Measurements from ENCODE around the gene RIOK3. TPM values are rescaled to one million over a fixed set of nuclear protein-coding genes. Genes with fewer than 3 reads are reported as not detected.

Gene RIOK3, protein sequence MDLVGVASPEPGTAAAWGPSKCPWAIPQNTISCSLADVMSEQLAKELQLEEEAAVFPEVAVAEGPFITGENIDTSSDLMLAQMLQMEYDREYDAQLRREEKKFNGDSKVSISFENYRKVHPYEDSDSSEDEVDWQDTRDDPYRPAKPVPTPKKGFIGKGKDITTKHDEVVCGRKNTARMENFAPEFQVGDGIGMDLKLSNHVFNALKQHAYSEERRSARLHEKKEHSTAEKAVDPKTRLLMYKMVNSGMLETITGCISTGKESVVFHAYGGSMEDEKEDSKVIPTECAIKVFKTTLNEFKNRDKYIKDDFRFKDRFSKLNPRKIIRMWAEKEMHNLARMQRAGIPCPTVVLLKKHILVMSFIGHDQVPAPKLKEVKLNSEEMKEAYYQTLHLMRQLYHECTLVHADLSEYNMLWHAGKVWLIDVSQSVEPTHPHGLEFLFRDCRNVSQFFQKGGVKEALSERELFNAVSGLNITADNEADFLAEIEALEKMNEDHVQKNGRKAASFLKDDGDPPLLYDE
- 10 to 100 TPM; 25.3 to 34.1 TPM for total RNA-seq

GRCh38 chr18:23452728-23453679 is at the start of gene RIOK3:
TSS of gene RIOK3 (plus strand) at chr18:23453287. CDS start at chr18:23453440, 153 bp downstream.

DNA sequence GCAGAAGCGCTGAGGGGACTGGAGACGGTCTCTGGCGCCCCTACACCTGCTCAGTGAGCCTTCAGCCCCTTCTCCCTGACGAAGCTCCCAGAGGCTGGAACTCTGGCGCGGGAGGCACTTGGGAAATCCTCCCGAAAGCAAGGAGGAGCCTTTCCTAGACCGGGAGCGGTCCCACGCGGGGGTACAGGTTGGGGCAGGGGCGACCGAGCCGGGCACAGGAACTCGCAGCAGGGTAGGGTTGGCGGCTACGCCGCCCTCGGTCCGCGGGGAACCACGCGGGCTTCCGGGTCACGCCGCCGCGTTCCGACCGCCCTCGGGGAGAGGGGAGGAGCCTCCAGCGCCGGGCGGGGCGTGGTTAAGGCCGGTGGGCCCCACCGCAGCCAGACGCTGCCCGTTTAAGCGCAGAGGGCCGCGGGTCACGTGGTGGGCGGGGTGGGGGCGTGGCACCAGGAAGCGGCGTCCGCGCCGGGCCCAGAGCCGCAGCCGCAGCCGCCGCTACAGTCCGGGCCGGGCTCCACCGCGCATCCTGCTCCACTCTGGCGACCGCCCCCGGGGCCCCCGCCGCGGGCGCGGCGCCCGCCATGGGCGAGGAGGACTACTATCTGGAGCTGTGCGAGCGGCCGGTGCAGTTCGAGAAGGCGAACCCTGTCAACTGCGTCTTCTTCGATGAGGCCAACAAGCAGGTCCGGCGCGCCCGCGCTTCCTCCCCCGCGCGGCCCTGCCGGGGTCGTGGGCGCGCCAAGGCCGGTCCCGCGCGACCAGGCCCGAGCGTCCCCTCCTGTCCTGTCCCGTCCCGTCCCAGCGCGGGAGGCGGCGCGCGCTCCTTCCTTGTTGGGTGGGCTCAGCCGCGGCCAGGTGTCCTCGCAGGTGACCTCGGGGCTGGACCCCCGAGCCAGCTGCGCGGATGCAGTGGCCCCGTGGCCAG is 50.2 kb downstream of the RIOK3 start, which contains the start of gene RMC1:
Gene RMC1, plus strand, starts transcription at position 474 of the 925 bp plus-strand sequence. Its CDS starts 108 bp downstream, at position 582.

Small RNAs within 50 kb of the gene (small RNA-seq; reads per million reads assigned to genes)
- gene AC026634.1: 0 reads per million in 2 donors
- 0 reads per million in 2 donors for gene RF00019

Other genes starting within 250 kb of the RIOK3 start
- 10 to 100 TPM; 32.0 to 46.0 TPM for gene RMC1, start 50.2 kb downstream of the RIOK3 start, total RNA-seq
- gene NPC1, start 133.2 kb downstream of the RIOK3 start, total RNA-seq: 100 to 1,000 TPM in 1 of 2 donors, 10 to 100 TPM in 1; 84.7 to 187 TPM
- gene ANKRD29, start 209.6 kb downstream of the RIOK3 start, total RNA-seq: under 1 TPM; under 0.01 to 0.34 TPM
- gene LAMA3, start 236.2 kb downstream of the RIOK3 start, total RNA-seq: under 1 TPM; under 0.01 to 0.34 TPM